ENCODE data around the gene MOK. TPM values are rescaled to one million over a fixed set of nuclear protein-coding genes. Genes with fewer than 3 reads are reported as not detected.
"Not testable (repeated sequence)": the region's sequence is repeated elsewhere in the genome, so short reads cannot be mapped to it uniquely, and the experiment has no call there.

MOK gene
- total RNA-seq, 1 donor: 2.2 TPM

- H3K4me3 ChIP-seq (ENCODE audit: low read length): no peak overlapping the region
- H3K27me3 ChIP-seq (ENCODE audit: insufficient read depth, low read length): no peaks in the 10 kb centered on the region
- H3K4me1 ChIP-seq (ENCODE audit: insufficient read depth, low read length): no peaks in the 10 kb centered on the region
- H3K9me3 ChIP-seq (ENCODE audit: low read depth, low read length): no peaks in the 10 kb centered on the region
These were observed 28.4 kb upstream of the MOK start for GRCh38 chr14:102333390-102333789.

- Histone ChIP-seq H3K9me3 (ENCODE audit: low read depth, low read length) (no peaks in the 10 kb centered on the region), H3K4me1 (ENCODE audit: insufficient read depth, low read length) (no peaks in the 10 kb centered on the region), H3K4me3 (ENCODE audit: low read length) (no peak overlapping the region), H3K27me3 (ENCODE audit: insufficient read depth, low read length) (no peaks in the 10 kb centered on the region)
These were observed 25.8 kb upstream of the MOK start for GRCh38 chr14:102330806-102331205.

GRCh38 chr14:102329381-102329780 lies 24.4 kb upstream of the MOK start:
- not testable (repeated sequence) for H3K4me1 ChIP-seq (ENCODE audit: insufficient read depth, low read length); H3K9me3 ChIP-seq (ENCODE audit: low read depth, low read length); H3K4me3 ChIP-seq (ENCODE audit: low read length); H3K27me3 ChIP-seq (ENCODE audit: insufficient read depth, low read length)

- H3K9me3 ChIP-seq (ENCODE audit: low read depth, low read length): no peaks in the 10 kb centered on the region
- H3K27me3 ChIP-seq (ENCODE audit: insufficient read depth, low read length): no peaks in the 10 kb centered on the region
- peaks cover 5% of the 10 kb centered on the region for H3K4me1 ChIP-seq (ENCODE audit: insufficient read depth, low read length)
- H3K4me3 ChIP-seq (ENCODE audit: low read length): no peak overlapping the region
These were observed 21.6 kb upstream of the MOK start for GRCh38 chr14:102326583-102326982.

GRCh38 chr14:102325791-102326345 lies 20.9 kb upstream of the MOK start:
- Histone ChIP-seq H3K4me1 (ENCODE audit: insufficient read depth, low read length) (peaks cover 8% of the 10 kb centered on the region), H3K9me3 (ENCODE audit: low read depth, low read length) (no peaks in the 10 kb centered on the region), H3K27me3 (ENCODE audit: insufficient read depth, low read length) (no peaks in the 10 kb centered on the region), H3K4me3 (ENCODE audit: low read length) (no peak overlapping the region)

- Histone ChIP-seq H3K4me1 (ENCODE audit: insufficient read depth, low read length) (peaks cover 29% of the 10 kb centered on the region), H3K4me3 (ENCODE audit: low read length) (no peak overlapping the region), H3K9me3 (ENCODE audit: low read depth, low read length) (no peaks in the 10 kb centered on the region), H3K27me3 (ENCODE audit: insufficient read depth, low read length) (no peaks in the 10 kb centered on the region)
These were observed 18.1 kb upstream of the MOK start for GRCh38 chr14:102323102-102323501.

GRCh38 chr14:102321456-102322422 lies 16.8 kb upstream of the MOK start:
- no peaks in the 10 kb centered on the region for H3K9me3 ChIP-seq (ENCODE audit: low read depth, low read length)
- H3K27me3 ChIP-seq (ENCODE audit: insufficient read depth, low read length): no peaks in the 10 kb centered on the region
- H3K4me1 ChIP-seq (ENCODE audit: insufficient read depth, low read length): peaks cover 41% of the 10 kb centered on the region
- H3K4me3 ChIP-seq (ENCODE audit: low read length): no peak overlapping the region

GRCh38 chr14:102320671-102321455 lies 15.9 kb upstream of the MOK start:
- peak overlapping the region; percentile 84 for H3K4me3 ChIP-seq (ENCODE audit: low read length)
- no peaks in the 10 kb centered on the region for H3K27me3 ChIP-seq (ENCODE audit: insufficient read depth, low read length)
- peaks cover 50% of the 10 kb centered on the region for H3K4me1 ChIP-seq (ENCODE audit: insufficient read depth, low read length)
- no peaks in the 10 kb centered on the region for H3K9me3 ChIP-seq (ENCODE audit: low read depth, low read length)

- no peaks in the 10 kb centered on the region for H3K27me3 ChIP-seq (ENCODE audit: insufficient read depth, low read length)
- peaks cover 52% of the 10 kb centered on the region for H3K4me1 ChIP-seq (ENCODE audit: insufficient read depth, low read length)
- no peaks in the 10 kb centered on the region for H3K9me3 ChIP-seq (ENCODE audit: low read depth, low read length)
- peak overlapping the region; percentile 84 for H3K4me3 ChIP-seq (ENCODE audit: low read length)
These were observed 15.2 kb upstream of the MOK start for GRCh38 chr14:102320033-102320660.

GRCh38 chr14:102319351-102320032 lies 14.5 kb upstream of the MOK start, which contains the start of gene ZNF839:
Gene ZNF839 (plus strand): TSS chr14:102319746. CDS start chr14:102319766, 20 bp downstream.
- peak within 1 kb of the TSS; percentile 84 for H3K4me3 ChIP-seq (ENCODE audit: low read length)
- peaks cover 58% of the 10 kb centered on the region for H3K4me1 ChIP-seq (ENCODE audit: insufficient read depth, low read length)
- H3K9me3 ChIP-seq (ENCODE audit: low read depth, low read length): no peaks in the 10 kb centered on the region
- H3K27me3 ChIP-seq (ENCODE audit: insufficient read depth, low read length): no peaks in the 10 kb centered on the region

GRCh38 chr14:102318781-102319276 lies 13.9 kb upstream of the MOK start:
- H3K9me3 ChIP-seq (ENCODE audit: low read depth, low read length): no peaks in the 10 kb centered on the region
- H3K27me3 ChIP-seq (ENCODE audit: insufficient read depth, low read length): no peaks in the 10 kb centered on the region
- H3K4me3 ChIP-seq (ENCODE audit: low read length): peak overlapping the region; percentile 84
- H3K4me1 ChIP-seq (ENCODE audit: insufficient read depth, low read length): peaks cover 64% of the 10 kb centered on the region

- Histone ChIP-seq H3K9me3 (ENCODE audit: low read depth, low read length) (no peaks in the 10 kb centered on the region), H3K4me1 (ENCODE audit: insufficient read depth, low read length) (peaks cover 64% of the 10 kb centered on the region), H3K27me3 (ENCODE audit: insufficient read depth, low read length) (no peaks in the 10 kb centered on the region), H3K4me3 (ENCODE audit: low read length) (peak overlapping the region; percentile 44)
These were observed 12.7 kb upstream of the MOK start for GRCh38 chr14:102317564-102318248.

- Histone ChIP-seq H3K9me3 (ENCODE audit: low read depth, low read length) (no peaks in the 10 kb centered on the region), H3K4me1 (ENCODE audit: insufficient read depth, low read length) (peaks cover 64% of the 10 kb centered on the region), H3K27me3 (ENCODE audit: insufficient read depth, low read length) (no peaks in the 10 kb centered on the region), H3K4me3 (ENCODE audit: low read length) (peak overlapping the region; percentile 44)
These were observed 12.0 kb upstream of the MOK start for GRCh38 chr14:102316743-102317563.
